K562 (cell line): Measurements from ENCODE around the gene RHOF. TPM values are rescaled to one million over a fixed set of nuclear protein-coding genes. Genes with fewer than 3 reads are reported as not detected.
A peak's percentile ranks its signal among the peaks of the same experiment; 100 is the strongest.

Experiments used
- ATF3 ChIP-seq, 2 experiments: fragments of 450-650 bp in 1 of 2; sonication (generic) in 1 of 2; formaldehyde crosslinking in 1 of 2; IDR thresholded peaks in 1 of 2; conservative IDR thresholded peaks in 1 of 2; 2 replicates each; pipeline versions ENCODE4 v1.6.1 to v1.8.1; 2016 to 2023; ENCODE audit warnings: mild to moderate bottlenecking in 2 of 2, moderate library complexity in 2 of 2, inconsistent platforms in 1 of 2, missing genetic modification reagents in 1 of 2
- CREB3L1 ChIP-seq: fragments of 450-650 bp; IDR thresholded peaks from 2 replicates; pipeline ENCODE4 v1.6.1; 2014; ENCODE audit warnings: low read depth, mild to moderate bottlenecking, moderate library complexity, borderline replicate concordance
- CTCF ChIP-seq, 3 experiments: IDR thresholded peaks in 2 of 3; conservative IDR thresholded peaks in 1 of 3; 2 replicates each; pipeline ENCODE4 v1.5.1; 2011 to 2012; ENCODE audit warnings: low read length in 3 of 3, mild to moderate bottlenecking in 3 of 3, control low read depth in 2 of 3, improper control_type of control experiment in 1 of 3, inconsistent platforms in 1 of 3, low read depth in 1 of 3, mixed read lengths in 1 of 3, moderate library complexity in 1 of 3; ENCODE audit not compliant: insufficient read depth in 2 of 3
- NKRF ChIP-seq: fragments of 450-650 bp; IDR thresholded peaks from 2 replicates; pipeline ENCODE4 v1.6.1; 2016; ENCODE audit warnings: borderline replicate concordance
- NR2C1 ChIP-seq, 2 experiments: fragments of 450-650 bp; IDR thresholded peaks; 2 replicates each; pipeline ENCODE4 v1.6.1; 2017; ENCODE audit warnings: mild to moderate bottlenecking in 2 of 2, antibody characterized with exemption in 1 of 2, inconsistent platforms in 1 of 2, missing compliant biosample characterization in 1 of 2, missing genetic modification characterization in 1 of 2
- SNAPC5 ChIP-seq: fragments of 250-450 bp; sonication (Bioruptor Pico); IDR thresholded peaks from 2 replicates; pipeline ENCODE4 v1.8.0; 2021; ENCODE audit warnings: moderate library complexity, mild to moderate bottlenecking, inconsistent platforms
- TSHZ1 ChIP-seq: fragments of 250-450 bp; sonication (Bioruptor Pico); IDR thresholded peaks from 2 replicates; pipeline ENCODE4 v1.4.0; 2020; ENCODE audit warnings: mild to moderate bottlenecking, moderate library complexity
- U2AF2 ChIP-seq: fragments of 200-400 bp; formaldehyde crosslinking; optimal IDR thresholded peaks from 2 replicates; pipeline ENCODE3; 2017; ENCODE audit warnings: low read depth, mild to moderate bottlenecking, low read length
- VEZF1 ChIP-seq: fragments of 200-800 bp; sonication (Bioruptor generic); IDR thresholded peaks from 2 replicates; pipeline ENCODE4 v1.6.1; 2017; ENCODE audit warnings: missing genetic modification characterization, missing compliant biosample characterization
- ZNF175 ChIP-seq: fragments of 200-800 bp; sonication (Bioruptor generic); IDR thresholded peaks from 2 replicates; pipeline ENCODE4 v1.6.1; 2016; ENCODE audit warnings: low read depth, mild to moderate bottlenecking, missing genetic modification characterization, missing compliant biosample characterization
- polyA plus RNA-seq, 8 experiments: library from polyadenylated mRNA; depleted of rRNA in 4 of 8; stranded (reverse) in 5 of 8; unstranded in 3 of 8; fragments of >200 nt; fragmentation: Nextera tagmentation in 2 of 8; fragmentation: Illumina TruSeq in 1 of 8; extraction: Ambion mirVana in 2 of 8; extraction: Trizol in 1 of 8; gene quantifications; 2 replicates each; pipeline versions ENCODE4 v1.2.1 to v1.2.3, GENCODE V29; 2011 to 2014; ENCODE audit warnings: inconsistent platforms in 1 of 8, missing spikeins in 1 of 8
- total RNA-seq, 7 experiments: library from RNA; depleted of rRNA in 6 of 7; stranded (reverse); fragments of >200 nt in 6 of 7; fragmentation: Illumina TruSeq in 2 of 7; extraction: Trizol in 2 of 7; gene quantifications; 2 replicates each; pipeline versions ENCODE4 v1.2.1 to v1.2.3, GENCODE V29; 2011 to 2021; ENCODE audit warnings: low replicate concordance in 1 of 7

RHOF gene
- total and polyA plus RNA-seq, 9 of the 15 experiments (the other 6 are each of a cell fraction or from before 2014, with no cell fraction given): 0.13 to 10.1 (median 4.0) TPM

GRCh38 chr12:121839993-121840761 is 46.7 kb upstream of the RHOF start (continued):
- TF ChIP-seq NKRF: 0 out of 2 replicates have a peak, but pooled peaks have one; percentile 1
- no peak for TF ChIP-seq CREB3L1
- TF ChIP-seq VEZF1 (CRISPR knock-in tag): no peak
- TF ChIP-seq ATF3 (IDR thresholded peaks at IDR 0.05): peak; percentile 33; the same call in 1 of the 2 replicates
- no peak for TF ChIP-seq ATF3 (CRISPR knock-in tag; conservative IDR thresholded peaks at IDR 0.05)
- no peak for TF ChIP-seq SNAPC5 (CRISPR knock-in tag)
- no peak for TF ChIP-seq NR2C1 (IDR thresholded peaks at IDR 0.05)
- TF ChIP-seq NR2C1 (tag; IDR thresholded peaks at IDR 0.05): peak; percentile 41; the same call in 1 of the 2 replicates
- TF ChIP-seq CTCF (IDR thresholded peaks at IDR 0.05 in 2 of 3, conservative IDR thresholded peaks at IDR 0.05 in 1 of 3; ENCODE audit: insufficient read depth in 2 of 3, low read depth in 1 of 3, low read length in 3 of 3): no peak; a peak in 2 of 6 replicates
- no peak for TF ChIP-seq U2AF2
- TF ChIP-seq ZNF175 (CRISPR knock-in tag): no peak
- no peak for TF ChIP-seq TSHZ1 (CRISPR knock-in tag)
